ENCODE results near the gene IL25.

Gene IL25

GRCh38 chr14:23352506-23353432 is 19.8 kb upstream of the IL25 start, which contains the start of gene SLC22A17:
Gene SLC22A17 (minus strand): TSS chr14:23352887.
- 0 out of 2 replicates have a peak, but pooled peaks have one; percentile 14 for TF ChIP-seq CTCF (IDR thresholded peaks at IDR 0.05; ENCODE audit: low read depth, low read length)
- Histone ChIP-seq H3K36me3 (peaks cover 26% of the 10 kb centered on the region), H3K27me3 (ENCODE audit: insufficient read depth, low read depth, severe bottlenecking) (no peaks in the 10 kb centered on the region), H3K9me3 (ENCODE audit: severe bottlenecking) (no peaks in the 10 kb centered on the region), H3K4me3 (ENCODE audit: low read depth, low read length) (peak within 1 kb of the TSS; percentile 44), H3K27ac (peak within 1 kb of the TSS; percentile 56)
- DNase-seq, result peak; percentile 84

GRCh38 chr14:23353433-23353780 is 19.2 kb upstream of the IL25 start:
- Histone ChIP-seq H3K27ac (no peak overlapping the region), H3K9me3 (ENCODE audit: severe bottlenecking) (no peaks in the 10 kb centered on the region), H3K4me3 (ENCODE audit: low read depth, low read length) (no peak overlapping the region), H3K27me3 (ENCODE audit: insufficient read depth, low read depth, severe bottlenecking) (no peaks in the 10 kb centered on the region), H3K36me3 (peaks cover 32% of the 10 kb centered on the region)
- TF ChIP-seq CTCF (IDR thresholded peaks at IDR 0.05; ENCODE audit: low read depth, low read length), result no peak
- no peak for DNase-seq

- H3K36me3 ChIP-seq, result peaks cover 43% of the 10 kb centered on the region
- H3K27me3 ChIP-seq (ENCODE audit: insufficient read depth, low read depth, severe bottlenecking), result no peaks in the 10 kb centered on the region
- H3K9me3 ChIP-seq (ENCODE audit: severe bottlenecking), result no peaks in the 10 kb centered on the region
- no peak overlapping the region for H3K4me3 ChIP-seq (ENCODE audit: low read depth, low read length)
- no peak for TF ChIP-seq CTCF (IDR thresholded peaks at IDR 0.05; ENCODE audit: low read depth, low read length)
- no peak overlapping the region for H3K27ac ChIP-seq
- no peak for DNase-seq
These were observed 17.6 kb upstream of the IL25 start for GRCh38 chr14:23354990-23355389.

- Histone ChIP-seq H3K27me3 (ENCODE audit: insufficient read depth, low read depth, severe bottlenecking) (no peaks in the 10 kb centered on the region), H3K36me3 (peaks cover 50% of the 10 kb centered on the region), H3K4me3 (ENCODE audit: low read depth, low read length) (no peak overlapping the region), H3K9me3 (ENCODE audit: severe bottlenecking) (no peaks in the 10 kb centered on the region), H3K27ac (no peak overlapping the region)
- DNase-seq, result no peak
- TF ChIP-seq CTCF (IDR thresholded peaks at IDR 0.05; ENCODE audit: low read depth, low read length), result no peak
These were observed 16.7 kb upstream of the IL25 start for GRCh38 chr14:23355871-23356435.

GRCh38 chr14:23356662-23357061 is 15.9 kb upstream of the IL25 start:
- peaks cover 53% of the 10 kb centered on the region for H3K36me3 ChIP-seq
- H3K4me3 ChIP-seq (ENCODE audit: low read depth, low read length), result no peak overlapping the region
- TF ChIP-seq CTCF (IDR thresholded peaks at IDR 0.05; ENCODE audit: low read depth, low read length), result no peak
- no peaks in the 10 kb centered on the region for H3K9me3 ChIP-seq (ENCODE audit: severe bottlenecking)
- no peak overlapping the region for H3K27ac ChIP-seq
- no peaks in the 10 kb centered on the region for H3K27me3 ChIP-seq (ENCODE audit: insufficient read depth, low read depth, severe bottlenecking)
- DNase-seq, result no peak

Data from WERI-Rb-1 (cell line).